ENCODE measurements around the gene PGAP2.

GRCh38 chr11:3845246-3845645 lies 36.9 kb downstream of the PGAP2 start:
- TF ChIP-seq ATF7 (IDR thresholded peaks at IDR 0.05; ENCODE audit: low read depth) (no peak), CBX5 (IDR thresholded peaks at IDR 0.05; ENCODE audit: low read depth) (no peak)

Data from GM12878 (cell line).